ENCODE results near the gene C6orf141.

The C6orf141 gene

GRCh38 chr6:49522710-49523593 is 27.5 kb upstream of the C6orf141 start:
- Histone ChIP-seq H2AFZ (ENCODE audit: low read length, unreplicated experiment) (no peak overlapping the region), H3K4me1 (ENCODE audit: control insufficient read depth, insufficient read depth, low read length, unreplicated experiment) (no peaks in the 10 kb centered on the region), H3K79me2 (ENCODE audit: control insufficient read depth, insufficient read depth, low read length, unreplicated experiment) (no peaks in the 10 kb centered on the region), H3K27ac (ENCODE audit: low read depth, low read length) (no peak overlapping the region), H3K4me3 (ENCODE audit: low read depth, low read length) (no peak overlapping the region), H3K27me3 (ENCODE audit: insufficient read depth, low read length) (no peaks in the 10 kb centered on the region), H3K36me3 (ENCODE audit: insufficient read depth, low read length) (no peaks in the 10 kb centered on the region)

- Histone ChIP-seq H3K27ac (ENCODE audit: low read depth, low read length) (no peak overlapping the region), H3K36me3 (ENCODE audit: insufficient read depth, low read length) (no peaks in the 10 kb centered on the region), H3K4me3 (ENCODE audit: low read depth, low read length) (no peak overlapping the region), H3K4me1 (ENCODE audit: control insufficient read depth, insufficient read depth, low read length, unreplicated experiment) (no peaks in the 10 kb centered on the region), H3K79me2 (ENCODE audit: control insufficient read depth, insufficient read depth, low read length, unreplicated experiment) (no peaks in the 10 kb centered on the region), H2AFZ (ENCODE audit: low read length, unreplicated experiment) (no peak overlapping the region), H3K27me3 (ENCODE audit: insufficient read depth, low read length) (no peaks in the 10 kb centered on the region)
Observed at GRCh38 chr6:49523901-49524300, 26.6 kb upstream of the C6orf141 start.

- Histone ChIP-seq H3K27ac (ENCODE audit: low read depth, low read length) (no peak overlapping the region), H3K36me3 (ENCODE audit: insufficient read depth, low read length) (no peaks in the 10 kb centered on the region), H2AFZ (ENCODE audit: low read length, unreplicated experiment) (no peak overlapping the region), H3K4me1 (ENCODE audit: control insufficient read depth, insufficient read depth, low read length, unreplicated experiment) (no peaks in the 10 kb centered on the region), H3K27me3 (ENCODE audit: insufficient read depth, low read length) (no peaks in the 10 kb centered on the region), H3K4me3 (ENCODE audit: low read depth, low read length) (no peak overlapping the region), H3K79me2 (ENCODE audit: control insufficient read depth, insufficient read depth, low read length, unreplicated experiment) (no peaks in the 10 kb centered on the region)
Observed at GRCh38 chr6:49524541-49524940, 25.9 kb upstream of the C6orf141 start.

DNA sequence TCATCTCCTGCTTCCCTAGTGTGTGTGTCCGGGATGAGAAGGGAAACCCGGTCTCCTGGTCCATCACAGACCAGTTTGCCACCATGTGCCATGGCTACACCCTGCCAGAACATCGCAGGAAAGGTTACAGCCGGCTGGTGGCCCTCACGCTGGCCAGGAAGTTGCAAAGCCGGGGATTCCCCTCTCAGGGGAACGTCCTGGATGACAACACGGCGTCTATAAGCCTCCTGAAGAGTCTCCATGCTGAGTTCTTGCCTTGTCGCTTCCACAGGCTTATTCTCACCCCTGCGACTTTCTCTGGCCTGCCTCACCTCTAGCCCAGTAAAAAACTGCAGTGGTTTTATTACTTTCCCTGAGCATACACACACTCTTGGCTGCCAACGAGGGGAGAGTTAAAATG is 23.9 kb upstream of the C6orf141 start:
- H3K27ac ChIP-seq (ENCODE audit: low read depth, low read length) = no peak overlapping the region
- H2AFZ ChIP-seq (ENCODE audit: low read length, unreplicated experiment) = no peak overlapping the region
- H3K27me3 ChIP-seq (ENCODE audit: insufficient read depth, low read length) = no peaks in the 10 kb centered on the region

GRCh38 chr6:49527320-49527719 is 23.1 kb upstream of the C6orf141 start:
- H3K27ac ChIP-seq (ENCODE audit: low read depth, low read length) = no peak overlapping the region
- no peak overlapping the region for H3K4me3 ChIP-seq (ENCODE audit: low read depth, low read length)
- no peaks in the 10 kb centered on the region for H3K79me2 ChIP-seq (ENCODE audit: control insufficient read depth, insufficient read depth, low read length, unreplicated experiment)
- no peaks in the 10 kb centered on the region for H3K4me1 ChIP-seq (ENCODE audit: control insufficient read depth, insufficient read depth, low read length, unreplicated experiment)
- H3K27me3 ChIP-seq (ENCODE audit: insufficient read depth, low read length) = no peaks in the 10 kb centered on the region
- H2AFZ ChIP-seq (ENCODE audit: low read length, unreplicated experiment) = no peak overlapping the region
- H3K36me3 ChIP-seq (ENCODE audit: insufficient read depth, low read length) = no peaks in the 10 kb centered on the region

More for the DNA sequence above, 23.9 kb upstream of the C6orf141 start:
- H3K36me3 ChIP-seq (ENCODE audit: insufficient read depth, low read length) = no peaks in the 10 kb centered on the region
- no peak overlapping the region for H3K4me3 ChIP-seq (ENCODE audit: low read depth, low read length)
- H3K79me2 ChIP-seq (ENCODE audit: control insufficient read depth, insufficient read depth, low read length, unreplicated experiment) = no peaks in the 10 kb centered on the region
- no peaks in the 10 kb centered on the region for H3K4me1 ChIP-seq (ENCODE audit: control insufficient read depth, insufficient read depth, low read length, unreplicated experiment)

DNA sequence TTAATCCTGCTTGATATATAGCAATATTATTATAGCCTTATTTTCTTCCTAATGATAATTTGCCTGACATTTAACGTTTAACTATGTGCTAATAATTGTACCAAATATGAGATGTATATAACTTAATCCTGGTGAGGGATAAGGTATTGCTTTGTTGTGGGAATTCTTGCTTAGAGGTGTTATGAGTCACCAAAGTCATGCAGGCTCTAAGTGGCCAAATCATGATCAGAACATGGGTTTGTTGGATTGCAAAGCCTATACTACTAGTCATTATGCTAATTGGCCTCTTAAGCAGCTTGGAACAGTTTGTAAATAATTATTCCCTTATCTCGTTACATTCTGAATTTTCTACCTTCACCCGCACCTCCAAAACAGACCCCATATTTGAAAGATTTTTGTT is 21.9 kb upstream of the C6orf141 start:
- Histone ChIP-seq H3K27me3 (ENCODE audit: insufficient read depth, low read length) (no peaks in the 10 kb centered on the region), H2AFZ (ENCODE audit: low read length, unreplicated experiment) (no peak overlapping the region), H3K36me3 (ENCODE audit: insufficient read depth, low read length) (no peaks in the 10 kb centered on the region), H3K4me1 (ENCODE audit: control insufficient read depth, insufficient read depth, low read length, unreplicated experiment) (no peaks in the 10 kb centered on the region), H3K79me2 (ENCODE audit: control insufficient read depth, insufficient read depth, low read length, unreplicated experiment) (no peaks in the 10 kb centered on the region), H3K4me3 (ENCODE audit: low read depth, low read length) (no peak overlapping the region), H3K27ac (ENCODE audit: low read depth, low read length) (no peak overlapping the region)

- H3K27ac ChIP-seq (ENCODE audit: low read depth, low read length) = no peak overlapping the region
Observed at GRCh38 chr6:49530141-49530776, 20.2 kb upstream of the C6orf141 start.

DNA sequence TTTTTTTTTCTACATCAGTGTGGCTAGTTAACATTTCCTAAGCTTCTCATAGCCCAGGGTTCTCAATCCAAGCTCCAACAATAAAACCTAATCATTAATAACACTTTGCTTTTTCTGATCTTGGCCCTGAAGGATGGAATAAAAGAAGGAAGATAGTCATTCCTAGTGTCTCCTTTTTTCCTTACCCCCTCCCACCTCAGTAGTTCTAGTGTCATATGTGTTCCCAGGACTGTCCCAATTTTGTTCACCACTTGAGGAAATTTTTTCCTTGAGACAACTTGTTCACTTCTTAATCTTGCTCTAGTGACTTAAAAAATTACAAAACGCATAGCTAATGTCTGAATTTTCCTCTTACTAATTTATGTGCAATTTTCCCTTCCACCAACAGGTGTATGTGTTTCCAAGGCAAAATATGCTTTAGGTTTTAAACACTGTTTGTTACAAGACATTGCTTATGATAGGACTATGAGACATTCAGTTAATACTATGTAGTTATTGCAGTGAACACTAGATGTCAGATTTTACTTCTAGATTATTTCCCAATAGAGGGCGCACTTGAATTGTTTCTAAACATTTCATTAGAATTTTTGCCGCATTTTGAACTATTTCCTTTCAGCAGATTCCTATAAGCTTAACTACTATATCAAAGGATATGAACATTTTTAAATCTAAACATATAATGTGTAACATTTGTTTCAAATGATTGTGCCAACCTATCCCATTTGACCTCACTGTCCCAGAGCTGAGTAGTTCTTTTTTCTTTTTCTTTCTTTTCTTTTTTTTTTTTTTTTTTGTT is 18.5 kb upstream of the C6orf141 start:
- H3K4me1 ChIP-seq (ENCODE audit: control insufficient read depth, insufficient read depth, low read length, unreplicated experiment) = no peaks in the 10 kb centered on the region
- peak overlapping the region; percentile 66 for H3K4me3 ChIP-seq (ENCODE audit: low read depth, low read length)
- H3K36me3 ChIP-seq (ENCODE audit: insufficient read depth, low read length) = no peaks in the 10 kb centered on the region
- peak overlapping the region; percentile 91 for H2AFZ ChIP-seq (ENCODE audit: low read length, unreplicated experiment)
- H3K27me3 ChIP-seq (ENCODE audit: insufficient read depth, low read length) = no peaks in the 10 kb centered on the region
- no peaks in the 10 kb centered on the region for H3K79me2 ChIP-seq (ENCODE audit: control insufficient read depth, insufficient read depth, low read length, unreplicated experiment)
- H3K27ac ChIP-seq (ENCODE audit: low read depth, low read length) = no peak overlapping the region

More at GRCh38 chr6:49530141-49530776, 20.2 kb upstream of the C6orf141 start:
- Histone ChIP-seq H2AFZ (ENCODE audit: low read length, unreplicated experiment) (no peak overlapping the region), H3K27me3 (ENCODE audit: insufficient read depth, low read length) (no peaks in the 10 kb centered on the region), H3K4me3 (ENCODE audit: low read depth, low read length) (no peak overlapping the region), H3K4me1 (ENCODE audit: control insufficient read depth, insufficient read depth, low read length, unreplicated experiment) (no peaks in the 10 kb centered on the region), H3K36me3 (ENCODE audit: insufficient read depth, low read length) (no peaks in the 10 kb centered on the region), H3K79me2 (ENCODE audit: control insufficient read depth, insufficient read depth, low read length, unreplicated experiment) (no peaks in the 10 kb centered on the region)

DNA sequence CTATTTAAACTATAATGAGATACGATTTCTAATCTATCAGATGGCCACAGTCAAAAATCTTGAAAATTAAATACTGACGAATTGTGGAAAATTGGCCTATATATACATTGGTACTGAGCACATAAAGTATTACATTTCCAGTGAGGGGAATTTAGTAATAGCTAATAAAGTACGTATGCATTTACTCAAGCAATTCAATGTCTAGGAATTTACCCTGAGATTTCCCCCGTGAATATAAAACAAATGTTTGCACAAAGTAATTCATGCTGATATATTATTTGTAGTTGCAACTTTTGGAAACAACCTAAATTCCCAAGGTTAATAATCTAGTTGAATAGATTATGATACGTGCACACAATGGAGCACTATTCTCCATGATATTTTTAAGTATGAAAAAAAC is 14.7 kb upstream of the C6orf141 start:
- Histone ChIP-seq H3K4me1 (ENCODE audit: control insufficient read depth, insufficient read depth, low read length, unreplicated experiment) (peaks cover 3% of the 10 kb centered on the region), H3K79me2 (ENCODE audit: control insufficient read depth, insufficient read depth, low read length, unreplicated experiment) (no peaks in the 10 kb centered on the region), H3K27ac (ENCODE audit: low read depth, low read length) (no peak overlapping the region), H3K27me3 (ENCODE audit: insufficient read depth, low read length) (no peaks in the 10 kb centered on the region), H3K36me3 (ENCODE audit: insufficient read depth, low read length) (no peaks in the 10 kb centered on the region), H3K4me3 (ENCODE audit: low read depth, low read length) (no peak overlapping the region), H2AFZ (ENCODE audit: low read length, unreplicated experiment) (no peak overlapping the region)

DNA sequence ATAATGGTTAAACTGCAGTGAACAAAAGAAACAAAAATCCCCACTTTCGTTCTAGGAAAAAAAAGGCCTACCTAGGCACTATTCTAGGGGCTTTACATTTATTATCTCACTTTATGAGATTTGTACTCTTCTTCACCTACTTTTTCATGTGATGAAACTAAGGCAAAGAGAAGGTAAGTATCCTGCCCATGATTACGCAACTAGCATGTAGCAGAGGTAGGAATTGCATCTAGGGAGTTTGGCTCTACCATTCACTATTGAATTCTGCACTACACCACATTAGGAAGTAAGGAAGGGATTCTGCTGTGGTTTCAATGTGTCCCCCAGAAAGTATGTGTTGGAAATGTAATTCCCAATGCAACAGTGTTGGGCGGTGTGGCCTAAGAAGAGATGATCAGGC is 11.4 kb upstream of the C6orf141 start:
- Histone ChIP-seq H2AFZ (ENCODE audit: low read length, unreplicated experiment) (no peak overlapping the region), H3K27ac (ENCODE audit: low read depth, low read length) (no peak overlapping the region), H3K4me3 (ENCODE audit: low read depth, low read length) (no peak overlapping the region), H3K4me1 (ENCODE audit: control insufficient read depth, insufficient read depth, low read length, unreplicated experiment) (peaks cover 14% of the 10 kb centered on the region), H3K79me2 (ENCODE audit: control insufficient read depth, insufficient read depth, low read length, unreplicated experiment) (no peaks in the 10 kb centered on the region), H3K36me3 (ENCODE audit: insufficient read depth, low read length) (no peaks in the 10 kb centered on the region), H3K27me3 (ENCODE audit: insufficient read depth, low read length) (no peaks in the 10 kb centered on the region)
